H1 (cell line): ENCODE data around the gene ESYT2.

ENCODE experiments used
- ATF2 ChIP-seq: IDR thresholded peaks from 2 replicates; pipeline ENCODE4 v1.6.1; 2012; ENCODE audit warnings: low read length, inconsistent platforms
- CTCF ChIP-seq, 3 experiments: IDR thresholded peaks; 1 replicate in 2 of 3; 2 replicates in 1 of 3; pipeline versions ENCODE4 v1.5.1 to v1.6.1; 2011; ENCODE audit warnings: low read length in 3 of 3, mild to moderate bottlenecking in 3 of 3, inconsistent platforms in 2 of 3, low read depth in 1 of 3, moderate library complexity in 1 of 3; ENCODE audit not compliant: insufficient read depth in 1 of 3; ENCODE audit errors: control extremely low read depth in 1 of 3
- EZH2 ChIP-seq: fragments of 200-600 bp; sonication (generic); IDR thresholded peaks from 2 replicates; pipeline ENCODE4 v1.7.1; 2012; ENCODE audit warnings: low read depth, mild to moderate bottlenecking, moderate library complexity, low read length, inconsistent platforms; ENCODE audit not compliant: severe bottlenecking
- HDAC6 ChIP-seq: IDR thresholded peaks from one replicate; pipeline ENCODE4 v1.7.1; 2012; ENCODE audit warnings: low read depth, mild to moderate bottlenecking, inconsistent platforms, low read length, moderate library complexity
- JUND ChIP-seq: IDR thresholded peaks from 2 replicates; pipeline ENCODE4 v1.6.1; 2011; ENCODE audit warnings: mild to moderate bottlenecking, improper control_type of control experiment, low read length
- POLR2A ChIP-seq, 2 experiments: IDR thresholded peaks; 1 replicate in 1 of 2; 2 replicates in 1 of 2; pipeline ENCODE4 v1.6.1; 2011; ENCODE audit warnings: low read depth in 2 of 2, low read length in 2 of 2, mild to moderate bottlenecking in 2 of 2; ENCODE audit errors: control extremely low read depth in 1 of 2
- POLR2AphosphoS5 ChIP-seq: IDR thresholded peaks from 2 replicates; pipeline ENCODE4 v1.6.1; 2011; ENCODE audit warnings: low read depth, low read length
- TBP ChIP-seq: IDR thresholded peaks from 2 replicates; pipeline ENCODE4 v1.6.1; 2011; ENCODE audit warnings: low read depth, low read length, improper control_type of control experiment
- USF2 ChIP-seq: IDR thresholded peaks from 2 replicates; pipeline ENCODE4 v1.6.1; 2011; ENCODE audit warnings: low read length, improper control_type of control experiment
- YY1 ChIP-seq: IDR thresholded peaks from 2 replicates; pipeline ENCODE4 v1.6.1; 2011; ENCODE audit warnings: low read depth, mild to moderate bottlenecking, low read length
- ZNF274 ChIP-seq: IDR thresholded peaks from 2 replicates; pipeline ENCODE4 v1.7.0; 2012; ENCODE audit warnings: low read length, borderline replicate concordance; ENCODE audit errors: extremely low read depth

GRCh38 chr7:158829342-158830210, at the start of gene ESYT2:
- TF ChIP-seq CTCF (IDR thresholded peaks at IDR 0.05; ENCODE audit: control extremely low read depth in 1 of 3, insufficient read depth in 1 of 3, low read depth in 1 of 3, low read length in 3 of 3) (peak in 1 of 3 experiments; percentile 24; a peak in 1 of 4 replicates), USF2 (no peak), ZNF274 (no peak), POLR2A (IDR thresholded peaks at IDR 0.05; ENCODE audit: control extremely low read depth in 1 of 2, low read depth in 2 of 2, low read length in 2 of 2) (peak in 1 of 2 experiments; percentile 59; a peak in 2 of 3 replicates), POLR2AphosphoS5 (0 out of 2 replicates have a peak, but pooled peaks have one; percentile 48), EZH2 (no peak), HDAC6 (no peak), YY1 (no peak), ATF2 (peak; percentile 76; the same call in 1 of the 2 replicates), TBP (0 out of 2 replicates have a peak, but pooled peaks have one; percentile 20), JUND (peak; percentile 80; the same call in 1 of the 2 replicates)
